ENCODE data around the gene MLLT10. TPM values are rescaled to one million over a fixed set of nuclear protein-coding genes. Genes with fewer than 3 reads are reported as not detected.

The MLLT10 gene
- total RNA-seq, 4 donors from 2014 or later, result 46.3 to 109 (median 57.7) TPM

DNA sequence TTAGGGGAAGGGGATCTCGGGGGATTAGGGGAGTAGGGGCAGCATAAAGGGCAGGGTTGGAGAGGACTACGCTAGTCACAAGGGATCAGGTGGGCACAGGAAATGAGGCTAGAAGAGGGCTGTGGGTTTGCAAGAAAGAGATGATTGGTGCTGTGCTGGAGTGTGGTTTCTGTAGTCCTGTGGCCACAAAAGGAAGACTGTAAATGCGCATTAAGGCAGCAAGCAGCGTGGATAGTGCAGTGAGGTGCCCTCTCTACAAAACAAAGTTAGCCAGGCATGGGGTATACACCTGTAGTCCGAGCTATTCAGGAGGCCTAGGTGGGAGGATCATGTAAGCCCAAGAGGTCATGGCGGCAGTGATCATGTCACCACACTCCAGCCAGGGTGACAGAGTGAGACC, 212.1 kb downstream of the MLLT10 start:
- H3K27me3 ChIP-seq, result no peaks in the 10 kb centered on the region
- WGBS, 2 donors, result 91 to 92% methylated on average over 6 of the region's 6 CpGs
- no peak overlapping the region for H3K27ac ChIP-seq
- H3K9me3 ChIP-seq, result no peaks in the 10 kb centered on the region
- DNase-seq, result no peak
- peaks cover 0 to 4% of the 10 kb centered on the region in 2 donors for H3K4me1 ChIP-seq
- no peak for TF ChIP-seq POLR2A (IDR thresholded peaks at IDR 0.05)
- TF ChIP-seq, protein P1, sequence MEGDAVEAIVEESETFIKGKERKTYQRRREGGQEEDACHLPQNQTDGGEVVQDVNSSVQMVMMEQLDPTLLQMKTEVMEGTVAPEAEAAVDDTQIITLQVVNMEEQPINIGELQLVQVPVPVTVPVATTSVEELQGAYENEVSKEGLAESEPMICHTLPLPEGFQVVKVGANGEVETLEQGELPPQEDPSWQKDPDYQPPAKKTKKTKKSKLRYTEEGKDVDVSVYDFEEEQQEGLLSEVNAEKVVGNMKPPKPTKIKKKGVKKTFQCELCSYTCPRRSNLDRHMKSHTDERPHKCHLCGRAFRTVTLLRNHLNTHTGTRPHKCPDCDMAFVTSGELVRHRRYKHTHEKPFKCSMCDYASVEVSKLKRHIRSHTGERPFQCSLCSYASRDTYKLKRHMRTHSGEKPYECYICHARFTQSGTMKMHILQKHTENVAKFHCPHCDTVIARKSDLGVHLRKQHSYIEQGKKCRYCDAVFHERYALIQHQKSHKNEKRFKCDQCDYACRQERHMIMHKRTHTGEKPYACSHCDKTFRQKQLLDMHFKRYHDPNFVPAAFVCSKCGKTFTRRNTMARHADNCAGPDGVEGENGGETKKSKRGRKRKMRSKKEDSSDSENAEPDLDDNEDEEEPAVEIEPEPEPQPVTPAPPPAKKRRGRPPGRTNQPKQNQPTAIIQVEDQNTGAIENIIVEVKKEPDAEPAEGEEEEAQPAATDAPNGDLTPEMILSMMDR (IDR thresholded peaks at IDR 0.05), result no peak
- H3K4me3 ChIP-seq (replicated peaks in 1 of 3), result no peak overlapping the region
- intact Hi-C loops (cut with DNase I), result no loop called here
- H3K36me3 ChIP-seq, result peaks cover 0 to 14% of the 10 kb centered on the region in 2 donors

DNA sequence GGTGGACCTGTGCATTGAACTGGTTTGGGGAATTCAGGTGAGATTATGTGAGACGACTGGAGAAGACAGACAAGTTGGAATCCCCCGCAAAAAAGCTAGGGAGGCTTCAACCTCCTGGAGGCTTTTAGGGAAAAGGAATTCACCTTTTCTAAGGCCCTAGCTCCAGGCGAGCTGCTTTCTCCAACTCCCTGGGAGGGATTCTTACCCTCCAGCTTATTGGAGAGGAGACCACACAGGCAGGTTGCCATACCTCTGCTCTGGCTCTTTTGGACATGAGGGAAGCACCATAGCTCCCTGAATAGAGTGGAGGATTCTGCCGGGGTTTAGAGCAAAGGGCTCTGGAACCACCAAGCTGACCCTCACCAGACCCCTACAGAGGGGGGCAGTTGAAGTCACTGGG, 213.8 kb downstream of the MLLT10 start:
- TF ChIP-seq, protein P1 (IDR thresholded peaks at IDR 0.05), result no peak
- no peak for TF ChIP-seq POLR2A (IDR thresholded peaks at IDR 0.05)
- H3K4me1 ChIP-seq, result peaks cover 0 to 6% of the 10 kb centered on the region in 2 donors
- no peaks in the 10 kb centered on the region for H3K9me3 ChIP-seq
- no peak overlapping the region for H3K4me3 ChIP-seq (replicated peaks in 1 of 3)
- no peak for DNase-seq
- intact Hi-C loops (cut with DNase I), result no loop called here
- peaks cover 0 to 13% of the 10 kb centered on the region in 2 donors for H3K36me3 ChIP-seq
- no peak overlapping the region for H3K27ac ChIP-seq
- 81% methylated on average over 4 of the region's 4 CpGs for WGBS, 2 donors
- no peaks in the 10 kb centered on the region for H3K27me3 ChIP-seq

DNA sequence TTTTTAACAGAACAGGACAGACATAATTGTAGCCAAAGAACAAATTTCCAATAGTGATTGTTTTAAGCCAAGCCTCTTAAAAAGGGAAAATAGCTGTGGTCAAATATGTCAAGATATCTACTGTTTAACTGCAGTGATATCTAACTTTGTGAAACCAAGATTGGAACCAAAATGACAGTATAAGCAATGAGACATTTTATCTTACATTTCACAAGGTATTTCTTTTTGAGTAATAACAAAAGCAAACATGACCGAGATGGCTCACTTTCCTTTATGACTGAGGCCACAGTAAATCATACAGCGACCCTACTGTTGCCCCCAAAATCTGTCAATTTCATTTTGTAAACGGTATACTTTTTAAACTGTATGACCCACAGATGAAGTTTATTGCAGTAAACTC, 215.8 kb downstream of the MLLT10 start:
- Histone ChIP-seq H3K36me3 (peaks cover 0 to 2% of the 10 kb centered on the region in 2 donors), H3K4me3 (replicated peaks in 1 of 3) (no peak overlapping the region), H3K27ac (no peak overlapping the region), H3K27me3 (no peaks in the 10 kb centered on the region), H3K4me1 (peaks cover 11 to 23% of the 10 kb centered on the region in 2 donors), H3K9me3 (no peaks in the 10 kb centered on the region)
- DNase-seq, result no peak
- intact Hi-C loops (cut with DNase I), result no loop called here
- 82 to 85% methylated on average over 3 of the region's 3 CpGs for WGBS, 2 donors
- TF ChIP-seq, protein P1 (IDR thresholded peaks at IDR 0.05), result no peak
- TF ChIP-seq POLR2A (IDR thresholded peaks at IDR 0.05), result no peak

DNA sequence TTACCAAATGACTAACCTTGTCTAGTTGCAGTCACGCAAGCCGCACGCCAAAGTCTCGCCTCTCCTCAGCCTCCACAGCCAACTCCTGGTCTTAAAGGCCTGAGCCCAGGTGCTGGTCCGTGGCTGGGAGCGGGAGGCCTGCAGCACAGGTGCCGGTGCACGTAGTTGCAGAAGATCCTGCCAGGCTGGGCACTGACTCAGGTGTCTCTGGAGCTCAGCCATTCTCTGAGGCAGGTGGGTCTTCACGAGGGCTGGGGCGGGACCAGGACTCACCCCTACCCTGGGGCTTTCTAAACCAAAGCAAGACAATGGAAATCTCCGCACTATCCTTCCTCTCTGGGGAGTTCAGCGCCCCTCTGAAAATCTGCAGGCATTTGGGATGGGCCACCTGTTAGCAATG, 216.4 kb downstream of the MLLT10 start:
- H3K36me3 ChIP-seq, result no peaks in the 10 kb centered on the region
- WGBS, 2 donors, result 93 to 96% methylated on average over 12 of the region's 12 CpGs
- no peak for TF ChIP-seq POLR2A (IDR thresholded peaks at IDR 0.05)
- TF ChIP-seq, protein P1 (IDR thresholded peaks at IDR 0.05), result no peak
- no peaks in the 10 kb centered on the region for H3K9me3 ChIP-seq
- intact Hi-C loops (cut with DNase I), result no loop called here
- no peak for DNase-seq
- H3K4me1 ChIP-seq, result peaks cover 11 to 23% of the 10 kb centered on the region in 2 donors
- no peaks in the 10 kb centered on the region for H3K27me3 ChIP-seq
- H3K4me3 ChIP-seq (replicated peaks in 1 of 3), result no peak overlapping the region
- no peak overlapping the region for H3K27ac ChIP-seq

DNA sequence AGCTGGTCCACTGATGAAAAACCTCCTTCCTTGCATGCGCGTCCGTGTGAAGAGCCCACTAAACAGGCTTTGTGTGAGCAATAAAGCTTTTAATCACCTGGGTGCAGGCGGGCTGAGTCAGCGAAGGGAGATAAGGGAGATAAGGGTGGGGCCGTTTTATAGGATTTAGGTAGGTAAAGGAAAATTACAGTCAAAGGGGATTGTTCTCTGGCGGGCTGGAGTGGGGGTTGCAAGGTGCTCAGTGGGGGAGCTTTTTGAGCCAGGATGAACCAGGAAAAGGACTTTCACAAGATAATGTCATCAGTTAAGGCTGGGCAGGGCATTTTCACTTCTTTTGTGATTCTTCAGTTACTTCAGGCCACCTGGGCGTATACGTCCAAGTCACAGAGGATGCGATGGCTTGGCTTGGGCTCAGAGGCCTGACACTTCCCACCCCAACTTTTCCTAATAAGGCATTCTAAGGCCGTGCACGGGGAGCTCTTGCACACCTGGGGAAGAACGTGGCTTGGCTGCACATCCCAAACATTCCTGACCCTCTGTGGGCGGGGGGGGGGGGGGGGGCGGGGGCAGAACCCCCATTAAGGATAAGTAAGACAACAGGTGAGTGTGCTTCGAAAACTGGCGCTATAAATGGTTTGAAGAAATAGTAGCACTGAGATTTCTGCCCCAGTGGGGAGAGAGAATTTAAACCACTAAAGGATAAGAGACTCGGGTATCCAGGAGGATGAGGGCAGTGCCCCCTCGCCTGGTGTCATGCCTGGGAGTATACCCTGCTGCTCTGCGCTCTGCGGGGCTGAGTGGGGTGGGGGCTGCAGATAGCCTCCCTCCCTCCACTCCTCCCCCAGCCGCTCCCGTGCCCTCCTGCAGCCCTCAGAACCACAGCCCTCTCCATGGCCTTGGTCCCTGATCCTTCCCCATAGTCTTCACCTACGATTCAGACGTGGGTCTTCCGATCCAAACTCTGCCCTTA, 217.6 kb downstream of the MLLT10 start:
- Histone ChIP-seq H3K4me1 (peaks cover 11 to 23% of the 10 kb centered on the region in 2 donors), H3K27me3 (no peaks in the 10 kb centered on the region), H3K27ac (no peak overlapping the region), H3K9me3 (no peaks in the 10 kb centered on the region), H3K4me3 (replicated peaks in 1 of 3) (no peak overlapping the region), H3K36me3 (no peaks in the 10 kb centered on the region)
- intact Hi-C loops (cut with DNase I), result no loop called here
- TF ChIP-seq, protein P1 (IDR thresholded peaks at IDR 0.05), result no peak
- no peak for DNase-seq
- 85 to 87% methylated on average over 25 to 26 of the region's 26 CpGs for WGBS, 2 donors

Data from thyroid gland (tissue), 4 donors.